Uterus (tissue), 2 donors: ENCODE measurements around the gene TANGO6.

Experiments
- CTCF ChIP-seq, 4 experiments: fragments of 200-600 bp in 2 of 4; fragments of 450-650 bp in 2 of 4; sonication (generic) in 2 of 4; IDR thresholded peaks; one replicate each; pipeline ENCODE4 v1.5.1; 2016 to 2019; ENCODE audit warnings: antibody characterized with exemption in 4 of 4, mild to moderate bottlenecking in 2 of 4, moderate library complexity in 1 of 4
- POLR2A ChIP-seq, 2 donors: fragments of 450-650 bp; IDR thresholded peaks; one replicate each; pipeline ENCODE4 v1.6.1; 2016; ENCODE audit warnings: antibody characterized with exemption in 2 of 2, mild to moderate bottlenecking in 1 of 2, moderate library complexity in 1 of 2

GRCh38 chr16:68887107-68887506, 43.8 kb downstream of the TANGO6 start:
- TF ChIP-seq CTCF (IDR thresholded peaks at IDR 0.05) (no peak), POLR2A (IDR thresholded peaks at IDR 0.05) (no peak)
